NB4 (cell line): Measurements from ENCODE around the gene TRAM2.

ENCODE experiments used
- MYC ChIP-seq: IDR thresholded peaks from 2 replicates; pipeline ENCODE4 v1.6.1; 2011; ENCODE audit warnings: low read depth, low read length
- POLR2A ChIP-seq: IDR thresholded peaks from 2 replicates; pipeline ENCODE4 v1.6.1; 2011; ENCODE audit warnings: mild to moderate bottlenecking; ENCODE audit not compliant: insufficient read length; ENCODE audit errors: extremely low read depth
- TF ChIP-seq, protein P1 (sequence below): IDR thresholded peaks from one replicate; pipeline ENCODE4 v1.5.1; 2012; ENCODE audit warnings: low read depth, low read length

DNA sequence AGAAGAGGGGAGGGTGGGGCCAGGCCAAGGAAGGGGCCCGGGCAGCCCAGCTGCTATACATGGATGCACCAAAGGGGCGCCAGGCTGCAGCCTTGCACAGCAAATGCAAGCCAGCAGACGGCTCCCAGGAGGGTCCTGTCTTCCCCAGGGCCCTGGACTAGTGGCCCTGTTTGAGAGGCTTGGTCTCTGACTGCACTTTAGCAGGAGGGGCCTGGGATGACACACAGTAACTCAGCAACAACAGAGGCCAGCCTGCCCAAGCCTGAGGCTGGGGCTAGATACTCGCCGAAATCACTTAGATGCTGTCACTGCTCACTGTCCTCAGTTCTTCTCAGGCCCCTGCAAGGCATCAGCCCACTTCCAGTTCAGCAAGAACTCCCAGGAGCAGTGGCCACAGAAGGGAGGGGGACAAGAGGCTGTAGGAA lies 73.5 kb downstream of the TRAM2 start:
- TF ChIP-seq, protein P1, sequence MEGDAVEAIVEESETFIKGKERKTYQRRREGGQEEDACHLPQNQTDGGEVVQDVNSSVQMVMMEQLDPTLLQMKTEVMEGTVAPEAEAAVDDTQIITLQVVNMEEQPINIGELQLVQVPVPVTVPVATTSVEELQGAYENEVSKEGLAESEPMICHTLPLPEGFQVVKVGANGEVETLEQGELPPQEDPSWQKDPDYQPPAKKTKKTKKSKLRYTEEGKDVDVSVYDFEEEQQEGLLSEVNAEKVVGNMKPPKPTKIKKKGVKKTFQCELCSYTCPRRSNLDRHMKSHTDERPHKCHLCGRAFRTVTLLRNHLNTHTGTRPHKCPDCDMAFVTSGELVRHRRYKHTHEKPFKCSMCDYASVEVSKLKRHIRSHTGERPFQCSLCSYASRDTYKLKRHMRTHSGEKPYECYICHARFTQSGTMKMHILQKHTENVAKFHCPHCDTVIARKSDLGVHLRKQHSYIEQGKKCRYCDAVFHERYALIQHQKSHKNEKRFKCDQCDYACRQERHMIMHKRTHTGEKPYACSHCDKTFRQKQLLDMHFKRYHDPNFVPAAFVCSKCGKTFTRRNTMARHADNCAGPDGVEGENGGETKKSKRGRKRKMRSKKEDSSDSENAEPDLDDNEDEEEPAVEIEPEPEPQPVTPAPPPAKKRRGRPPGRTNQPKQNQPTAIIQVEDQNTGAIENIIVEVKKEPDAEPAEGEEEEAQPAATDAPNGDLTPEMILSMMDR, result no peak
- no peak for TF ChIP-seq POLR2A
- TF ChIP-seq MYC, result no peak
